CD4-positive, alpha-beta T cell treated with Interleukin-6 at 100 ng/mL for 8 hours (primary cell): ENCODE data around the gene PSMD2.

Experiments
- DNase-seq: peaks from one replicate; pipeline ENCODE4 v3.0.0-alpha.2; 2020; ENCODE audit warnings: mixed read lengths, low spot score

PSMD2 gene

GRCh38 chr3:184317201-184317600, 18.2 kb downstream of the PSMD2 start:
- no peak for DNase-seq

GRCh38 chr3:184320104-184320445, 21.0 kb downstream of the PSMD2 start:
- DNase-seq = no peak

- DNase-seq = no peak
Observed at GRCh38 chr3:184321666-184322065, 22.6 kb downstream of the PSMD2 start.

- no peak for DNase-seq
Observed at GRCh38 chr3:184322731-184323487, 23.9 kb downstream of the PSMD2 start.

- no peak for DNase-seq
Observed at GRCh38 chr3:184323696-184324095, 24.7 kb downstream of the PSMD2 start.

- DNase-seq = no peak
Observed at GRCh38 chr3:184325269-184325668, 26.2 kb downstream of the PSMD2 start.

GRCh38 chr3:184325715-184326369, 26.8 kb downstream of the PSMD2 start:
- no peak for DNase-seq

GRCh38 chr3:184327171-184327570, 28.1 kb downstream of the PSMD2 start:
- no peak for DNase-seq

- DNase-seq = no peak
Observed at GRCh38 chr3:184328516-184328915, 29.5 kb downstream of the PSMD2 start.

GRCh38 chr3:184332370-184333090, 33.5 kb downstream of the PSMD2 start:
- DNase-seq = no peak

GRCh38 chr3:184333190-184333589, 34.1 kb downstream of the PSMD2 start:
- DNase-seq = no peak

- no peak for DNase-seq
Observed at GRCh38 chr3:184333700-184334099, 34.7 kb downstream of the PSMD2 start.

GRCh38 chr3:184334470-184335158, 35.6 kb downstream of the PSMD2 start:
- no peak for DNase-seq

- DNase-seq = no peak
Observed at GRCh38 chr3:184335291-184335660, 36.2 kb downstream of the PSMD2 start.

- peak; percentile 79 for DNase-seq
Observed at GRCh38 chr3:184335661-184336546, 36.9 kb downstream of the PSMD2 start.

- no peak for DNase-seq
Observed at GRCh38 chr3:184336547-184337398, 37.7 kb downstream of the PSMD2 start.

GRCh38 chr3:184337399-184337714, 38.3 kb downstream of the PSMD2 start, which contains the start of gene FAM131A:
TSS of gene FAM131A (plus strand) at chr3:184337600. CDS start at chr3:184337631, 31 bp downstream.
- DNase-seq = no peak

- no peak for DNase-seq
Observed at GRCh38 chr3:184337981-184338380, 38.9 kb downstream of the PSMD2 start.

- no peak for DNase-seq
Observed at GRCh38 chr3:184338511-184338945, 39.5 kb downstream of the PSMD2 start.

GRCh38 chr3:184339001-184339400, 40.0 kb downstream of the PSMD2 start:
- DNase-seq = no peak
